Globus pallidus (tissue), 1 donor: ENCODE results near the gene MT3.

Experiments used
- DNase-seq: peaks from one replicate; pipeline ENCODE4 v3.0.0-alpha.2; 2015; ENCODE audit warnings: low spot score

The MT3 gene

GRCh38 chr16:56589141-56590039 is at the start of gene MT3:
Gene MT3, plus strand, starts transcription at chr16:56589528. Its CDS starts 63 bp downstream, at chr16:56589591.
- DNase-seq = peak; percentile 64

DNA sequence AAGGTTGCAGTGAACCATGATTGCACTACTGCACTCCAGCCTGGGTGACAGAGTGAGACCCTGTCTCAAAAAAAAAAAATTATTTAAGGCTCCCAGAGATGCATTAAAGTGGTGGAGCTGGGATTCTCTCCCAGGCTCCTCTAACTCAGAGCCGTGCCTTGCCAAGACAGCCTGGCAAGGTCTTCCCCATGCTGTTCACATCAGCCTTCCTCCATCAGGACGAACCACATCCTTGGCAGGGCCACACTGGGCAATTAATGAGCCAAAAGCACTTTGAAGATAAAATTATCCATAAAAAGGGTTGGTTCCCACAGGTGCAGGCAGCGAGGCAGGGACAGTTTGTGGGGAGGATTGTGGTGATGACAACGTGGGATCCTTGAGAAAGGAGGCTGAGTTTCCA is 49.7 kb upstream of the MT3 start:
- DNase-seq = no peak

DNA sequence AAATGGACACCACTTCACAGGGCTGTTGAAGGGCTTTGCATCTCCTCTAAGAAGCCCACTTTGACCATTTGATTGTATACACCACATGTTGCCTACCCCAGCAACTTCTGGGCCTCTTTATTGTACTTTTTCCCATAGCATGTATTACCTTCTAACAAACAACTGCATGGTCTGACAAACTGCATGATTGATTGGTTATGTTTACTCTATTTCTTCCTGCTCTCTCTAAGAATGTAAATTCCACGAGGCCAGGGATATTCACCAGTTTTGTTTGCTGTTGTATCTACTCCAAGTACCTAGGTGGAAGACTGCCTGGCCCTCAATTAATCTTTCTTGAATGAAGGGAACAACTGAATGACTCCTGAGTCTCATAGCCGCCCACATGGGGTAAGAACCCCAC is 47.3 kb upstream of the MT3 start:
- DNase-seq = no peak

- peak; percentile 92 for DNase-seq
Measured at GRCh38 chr16:56547120-56547948, 42.0 kb upstream of the MT3 start.

- peak; percentile 47 for DNase-seq
Measured at GRCh38 chr16:56547949-56548567, 41.3 kb upstream of the MT3 start.

DNA sequence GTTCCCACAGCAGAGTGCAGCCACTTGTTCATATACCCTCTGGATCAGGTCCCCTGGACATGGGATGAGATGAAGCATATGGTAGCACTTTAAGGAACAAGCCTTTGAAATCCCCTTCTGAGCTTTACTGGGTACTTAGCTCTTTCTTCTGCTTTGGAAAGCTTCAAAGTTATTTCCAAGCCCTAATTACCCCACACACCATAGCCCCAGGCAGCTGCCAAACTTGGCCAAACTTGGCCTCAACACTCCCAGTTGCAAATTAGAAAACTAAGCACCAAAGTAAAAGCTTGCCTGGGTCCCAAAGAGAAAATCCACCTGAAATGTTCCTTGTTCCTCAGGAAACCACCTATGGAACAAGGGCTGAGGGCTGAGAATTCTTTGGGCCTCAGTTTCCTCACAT is 40.2 kb upstream of the MT3 start:
- no peak for DNase-seq

- DNase-seq = no peak
Measured at GRCh38 chr16:56549744-56550385, 39.5 kb upstream of the MT3 start.

DNA sequence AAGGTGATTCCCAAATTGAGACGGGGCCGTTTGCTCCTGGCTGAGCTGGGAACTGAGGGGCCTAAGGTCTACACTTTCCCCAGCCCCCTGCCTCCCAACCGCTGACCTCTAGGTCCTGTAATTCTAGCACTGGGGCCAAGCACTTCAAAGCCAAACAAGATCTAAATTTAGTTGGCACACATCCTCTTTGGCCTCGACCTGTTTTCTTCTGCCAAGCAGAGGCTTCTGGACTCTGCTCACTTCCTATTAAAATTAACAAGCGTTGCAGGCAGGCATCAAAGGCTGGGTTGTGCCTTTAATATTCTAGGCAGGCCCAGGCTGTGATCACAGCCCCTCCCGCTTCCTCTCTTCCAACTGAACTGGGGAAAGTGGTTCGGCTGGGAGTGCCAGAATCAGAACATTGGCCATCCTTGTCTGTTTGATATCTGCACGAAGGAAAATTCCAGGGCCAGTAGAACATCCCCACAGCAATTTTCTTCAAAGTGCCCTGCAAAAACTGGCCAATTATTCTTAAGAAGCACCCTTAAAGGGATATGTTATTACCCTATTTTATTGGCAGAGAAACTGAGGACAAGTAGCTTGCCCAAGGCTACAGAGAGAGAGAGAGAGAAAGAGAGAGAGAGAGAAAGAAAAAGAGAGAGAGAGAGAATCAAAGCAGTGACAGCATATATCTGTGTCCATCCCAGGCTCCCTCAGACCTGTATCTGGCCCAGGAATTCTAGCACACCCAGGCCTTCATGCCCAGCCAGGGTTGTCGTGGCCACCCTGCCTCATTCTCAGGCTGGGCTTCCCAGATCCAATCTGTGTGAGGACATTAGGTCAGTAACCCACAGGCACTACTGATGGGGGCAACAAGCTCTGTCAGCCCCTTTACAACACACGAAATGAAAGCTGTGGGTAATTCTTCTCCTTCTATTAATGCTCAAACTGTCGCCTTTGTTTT is 37.3 kb upstream of the MT3 start:
- peak; percentile 88 for DNase-seq

DNA sequence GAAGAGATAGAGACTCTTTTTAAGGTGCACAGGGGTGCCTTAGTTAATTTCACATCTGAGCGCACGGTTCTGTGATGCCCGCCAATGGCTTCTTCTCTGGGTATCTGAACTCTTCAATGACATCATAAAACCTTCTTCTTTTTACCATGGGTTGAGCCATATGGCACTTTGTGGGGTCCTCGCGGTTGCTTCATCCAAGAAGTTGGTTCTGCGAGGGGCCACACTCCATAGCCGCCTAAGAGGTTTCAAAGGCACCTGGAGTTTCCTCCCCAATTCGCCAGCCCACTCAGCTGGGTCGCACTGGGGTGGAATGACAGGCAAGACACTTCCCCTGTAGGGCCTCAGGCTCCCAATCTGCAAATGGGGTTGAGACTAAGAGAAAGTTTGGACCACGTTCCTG is 34.9 kb upstream of the MT3 start:
- no peak for DNase-seq

DNA sequence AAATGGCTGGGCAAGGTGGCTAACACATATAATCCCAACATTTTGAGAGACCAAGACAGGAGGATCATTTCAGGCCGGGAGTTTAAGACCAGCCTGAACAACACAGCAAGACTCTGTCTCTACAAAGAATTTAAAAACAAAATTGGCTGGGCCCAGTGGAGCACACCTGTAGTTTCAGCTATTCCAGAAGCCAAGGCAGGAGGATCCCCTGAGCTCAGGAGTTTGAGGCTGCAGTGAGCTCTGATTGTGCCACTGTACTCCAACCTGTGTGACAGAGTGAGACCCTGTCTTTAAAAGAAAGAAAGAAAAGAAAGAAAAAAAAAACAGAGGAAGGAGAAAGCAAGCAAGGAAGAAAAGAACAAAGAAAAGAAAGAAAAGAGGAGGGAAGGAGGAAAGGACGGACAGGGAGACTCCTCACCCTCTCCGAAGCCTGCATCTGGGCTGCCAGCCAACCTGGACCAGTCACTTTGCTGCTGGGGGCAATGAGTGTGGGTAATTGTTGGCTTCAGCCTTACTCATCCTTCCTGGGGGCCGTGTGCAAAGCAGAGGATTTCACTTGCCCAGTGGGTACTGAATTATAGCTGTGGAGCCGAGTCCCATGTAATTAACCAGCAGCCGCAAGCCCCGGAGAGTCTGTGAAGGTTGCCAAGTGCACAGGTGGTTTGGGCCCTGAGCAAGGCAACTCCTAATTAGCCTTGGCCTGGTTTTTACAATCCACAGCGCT is 31.1 kb upstream of the MT3 start:
- peak; percentile 68 for DNase-seq

DNA sequence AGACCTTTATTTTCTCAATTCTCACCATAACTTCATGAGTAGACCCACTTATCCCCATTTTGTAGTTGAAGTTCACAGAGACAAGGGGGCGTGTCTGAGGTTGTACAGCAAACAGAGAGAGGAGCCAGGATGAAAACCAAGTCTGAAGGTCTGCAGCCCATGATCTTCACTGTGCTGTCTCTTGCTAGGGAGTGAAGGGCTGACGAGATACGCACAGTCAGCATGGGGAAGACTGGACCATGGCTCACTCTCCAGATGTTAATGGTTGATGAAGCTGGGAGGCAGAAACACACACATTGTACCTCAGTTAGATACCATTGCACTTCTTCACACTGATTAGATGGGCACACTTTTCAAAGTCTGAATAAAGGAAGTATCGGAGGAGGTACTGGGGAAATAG is 30.2 kb upstream of the MT3 start:
- DNase-seq = no peak

- DNase-seq = no peak
Measured at GRCh38 chr16:56560447-56560846, 28.9 kb upstream of the MT3 start.

DNA sequence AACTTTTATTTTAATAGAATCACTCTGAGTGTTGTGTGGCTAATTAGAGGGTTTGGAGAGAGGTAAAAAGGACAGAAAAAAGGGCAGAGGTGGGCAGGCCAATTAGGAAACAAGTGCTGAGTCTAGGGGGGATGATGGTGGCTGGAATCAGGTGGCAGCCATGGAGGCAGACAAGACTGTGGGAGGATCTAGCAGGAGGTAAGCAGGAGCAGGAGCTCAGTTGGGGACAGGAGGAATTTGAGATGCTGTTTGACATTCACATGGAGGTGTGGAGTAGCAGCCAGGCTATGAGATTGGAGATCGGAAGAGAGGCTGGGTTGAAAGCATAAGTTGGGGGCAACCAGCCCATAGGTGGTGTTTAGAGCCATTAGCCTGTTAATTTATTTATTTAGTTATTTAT is 28.2 kb upstream of the MT3 start:
- no peak for DNase-seq

- DNase-seq = no peak
Measured at GRCh38 chr16:56564793-56565477, 24.4 kb upstream of the MT3 start, which contains the start of gene MT4. Gene MT4, plus strand, starts transcription at chr16:56565073. Its CDS starts 56 bp downstream, at chr16:56565129.

GRCh38 chr16:56569971-56570370 is 19.4 kb upstream of the MT3 start:
- no peak for DNase-seq

DNA sequence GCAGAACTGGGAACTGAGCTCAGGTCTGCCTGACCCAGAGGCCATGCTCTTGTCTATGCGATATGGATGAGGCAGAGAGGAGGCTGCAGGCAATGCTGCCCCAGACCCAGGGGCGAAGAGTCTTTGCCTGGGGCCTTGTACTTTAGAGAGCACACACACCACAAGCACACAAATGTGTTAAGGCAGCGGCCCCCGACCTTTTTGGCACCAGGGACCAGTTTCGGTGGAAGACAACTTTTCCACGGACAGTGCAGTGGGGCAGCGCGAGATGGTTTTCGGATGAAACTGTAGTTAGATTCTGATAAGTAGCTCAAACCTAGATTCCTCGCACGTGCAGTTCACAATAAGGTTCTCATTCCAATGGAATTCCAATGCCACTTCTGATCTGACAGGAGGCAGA is 17.8 kb upstream of the MT3 start:
- no peak for DNase-seq

DNA sequence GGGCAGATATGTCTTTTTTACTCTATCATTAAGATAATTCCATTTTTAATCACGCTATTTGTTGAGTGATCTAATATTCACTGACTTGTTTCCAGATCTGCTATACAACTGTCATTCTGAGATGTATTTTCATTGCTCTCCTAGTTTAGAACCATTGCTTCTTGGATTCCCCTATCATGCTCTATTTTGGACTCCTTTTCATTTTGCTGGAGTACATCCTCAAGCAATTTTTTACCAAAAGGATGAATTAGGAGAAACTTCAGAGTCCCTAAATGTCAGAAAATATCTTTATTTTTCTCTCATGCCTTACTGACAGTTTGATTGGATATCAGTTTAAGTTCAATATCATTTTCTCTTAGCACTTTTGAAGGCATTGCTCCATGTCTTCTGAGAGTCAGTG is 14.7 kb upstream of the MT3 start:
- no peak for DNase-seq

DNA sequence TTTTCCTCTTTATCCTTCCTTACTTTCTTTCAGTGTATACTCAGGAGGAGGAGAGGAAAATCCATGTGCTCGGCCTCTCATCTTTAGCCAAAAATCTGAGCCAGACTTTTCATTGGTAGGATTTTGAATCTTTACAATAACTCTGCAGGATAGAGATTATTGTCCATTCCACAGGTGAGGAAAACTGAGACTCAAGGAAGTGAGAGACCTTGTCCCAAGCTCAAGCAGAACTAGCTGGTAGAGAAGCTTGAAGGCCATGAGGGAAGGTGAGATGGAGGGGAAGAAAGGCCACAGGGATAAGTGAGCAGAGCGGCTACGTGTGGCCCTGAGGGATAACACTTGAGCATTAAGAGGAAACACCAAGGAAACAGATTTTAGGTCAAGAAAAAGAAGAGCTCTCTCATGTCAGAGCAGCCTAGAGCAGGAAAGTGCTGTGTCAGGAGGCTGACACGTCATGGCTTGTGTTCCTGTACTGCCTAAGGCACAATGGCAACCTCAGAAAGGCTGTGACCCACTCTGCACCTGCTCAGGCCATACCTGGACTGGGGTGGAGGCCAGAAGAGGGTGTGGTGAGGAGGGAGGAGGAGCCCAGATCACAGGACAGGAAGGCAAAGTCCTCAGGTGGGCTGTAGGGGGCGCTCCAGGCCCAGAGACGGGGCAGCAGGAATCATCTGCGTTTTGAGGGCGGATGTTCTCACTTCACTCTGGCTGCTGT is 12.6 kb upstream of the MT3 start:
- peak; percentile 38 for DNase-seq

DNA sequence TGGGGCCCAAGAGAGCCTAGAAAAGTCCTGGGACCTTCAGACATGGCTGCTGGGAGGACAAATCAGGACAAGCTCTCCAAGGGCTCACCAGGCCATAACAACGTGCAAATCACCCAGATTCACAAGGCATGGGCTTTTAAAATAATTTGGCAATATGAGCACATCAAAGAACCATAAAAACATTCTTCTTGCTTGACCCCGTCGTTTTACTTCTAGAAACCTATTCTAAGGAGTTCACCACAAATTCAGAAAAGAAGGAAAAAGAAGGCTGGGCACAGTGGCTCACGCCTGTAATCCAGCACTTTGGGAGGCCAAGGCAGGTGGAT is 12.1 kb upstream of the MT3 start:
- no peak for DNase-seq
